GM18907 (cell line): ENCODE data around the gene PRAC2.

Experiments
- ATAC-seq: cut with Tn5 transposase; IDR thresholded peaks from one replicate; pipeline ENCODE4 v1.9.1; 2021; ENCODE audit warnings: mild to moderate bottlenecking, moderate library complexity; ENCODE audit not compliant: unreplicated experiment

The PRAC2 gene

DNA sequence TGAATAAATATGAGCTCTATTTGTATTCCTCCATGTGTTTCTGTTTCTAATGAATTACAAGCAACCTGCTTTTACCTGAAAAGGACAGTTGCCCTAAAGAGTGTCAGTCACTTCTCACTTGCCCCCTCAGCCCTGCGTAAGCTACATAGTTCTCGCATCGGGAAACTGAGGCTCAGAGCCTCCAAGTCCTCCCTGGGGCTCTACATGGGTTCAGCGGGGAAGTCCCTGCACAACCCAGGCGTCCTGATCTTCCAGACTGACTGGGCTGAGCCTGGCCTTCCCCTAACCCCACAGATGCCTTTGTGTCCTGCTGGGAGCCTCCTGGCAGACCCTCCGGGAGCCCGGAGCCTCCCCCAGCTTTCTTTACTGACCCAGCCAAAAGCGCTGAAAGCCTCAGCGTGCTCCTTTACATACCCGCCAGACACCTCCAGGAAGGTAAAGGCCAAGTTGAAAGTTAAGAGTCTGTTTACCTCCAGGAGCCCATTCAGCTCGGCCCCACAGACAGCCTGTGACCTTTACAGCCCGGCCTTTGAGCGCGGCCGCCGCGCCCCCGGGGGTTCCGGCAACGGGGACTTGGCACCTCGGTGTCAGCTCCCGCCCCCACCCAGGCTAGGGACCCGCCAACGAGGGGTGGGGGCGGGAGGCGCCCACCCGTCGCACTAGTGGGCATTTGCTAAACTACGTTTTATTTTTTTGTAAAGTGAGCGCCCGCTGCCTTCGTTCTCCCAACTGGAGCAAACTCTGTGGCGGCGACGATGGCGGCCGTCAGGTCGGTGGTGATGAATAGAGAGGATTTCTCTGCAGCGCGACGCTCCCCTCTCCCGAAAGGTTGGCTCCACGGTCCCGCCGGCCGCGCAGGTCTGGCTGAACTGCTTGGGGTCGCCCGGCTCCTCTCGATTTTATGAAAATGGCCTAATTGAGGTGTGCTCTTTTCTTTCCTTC lies 10.0 kb downstream of the PRAC2 start:
- ATAC-seq = no peak

DNA sequence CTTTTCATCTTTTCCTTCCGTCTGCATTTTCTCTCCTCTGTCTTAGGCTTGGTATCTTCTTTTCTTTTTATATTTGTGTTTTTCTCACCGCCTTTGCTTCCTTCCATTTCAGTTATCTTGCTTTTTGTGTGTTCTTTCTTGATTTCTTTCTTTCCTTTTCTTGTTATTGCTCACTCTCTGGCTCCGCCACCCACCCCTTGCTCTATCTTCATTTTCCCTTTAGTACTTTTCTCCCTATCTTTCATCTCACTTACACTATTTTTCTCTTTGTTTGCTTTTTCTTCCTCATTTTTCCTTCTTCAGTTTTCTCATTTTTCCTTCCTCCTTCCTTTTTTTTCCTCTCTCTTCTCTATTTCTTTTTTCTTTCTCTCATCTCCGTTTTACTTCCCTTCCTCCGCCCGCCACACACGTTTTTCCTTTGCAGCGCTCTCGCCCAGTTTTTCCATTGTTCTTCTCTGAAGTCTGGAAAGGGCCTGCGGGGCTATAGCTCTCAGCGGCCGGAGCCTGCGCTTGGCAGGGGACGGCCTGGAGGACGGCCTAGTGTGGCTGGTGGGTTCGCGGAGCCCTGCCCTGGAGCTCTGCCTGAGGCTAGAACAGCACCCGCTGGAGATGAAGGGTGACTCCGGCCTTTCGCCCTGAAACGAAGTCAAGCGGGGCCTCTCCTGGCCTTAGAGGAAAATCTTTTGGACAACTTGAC lies 10.8 kb downstream of the PRAC2 start:
- ATAC-seq = no peak

- no peak for ATAC-seq
These were observed 11.5 kb downstream of the PRAC2 start for GRCh38 chr17:48734333-48735061.

GRCh38 chr17:48735062-48735351 lies 12.0 kb downstream of the PRAC2 start:
- no peak for ATAC-seq

GRCh38 chr17:48737330-48738043 lies 14.5 kb downstream of the PRAC2 start:
- ATAC-seq = no peak

DNA sequence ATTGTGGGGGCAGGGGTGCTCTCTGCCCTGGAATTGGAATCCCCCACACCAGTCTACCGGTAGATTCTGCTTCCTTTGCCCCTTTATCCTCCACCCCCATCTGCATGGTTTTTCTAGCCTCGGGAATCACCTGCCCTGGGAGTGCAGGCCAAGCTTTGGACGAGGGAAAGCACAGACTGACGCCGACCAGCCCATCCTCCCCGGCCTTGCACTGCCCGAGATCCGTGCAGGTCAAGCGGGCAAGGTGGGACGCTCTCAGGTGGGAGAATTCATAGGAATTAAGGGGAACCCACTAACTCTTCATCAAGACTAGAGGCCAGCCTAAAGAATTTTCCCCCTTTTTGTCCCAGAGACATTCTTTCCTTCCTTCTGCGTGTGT lies 15.4 kb downstream of the PRAC2 start:
- no peak for ATAC-seq

- no peak for ATAC-seq
These were observed 16.0 kb downstream of the PRAC2 start for GRCh38 chr17:48738803-48739526.

GRCh38 chr17:48740537-48740936 lies 17.6 kb downstream of the PRAC2 start:
- ATAC-seq = no peak

GRCh38 chr17:48745381-48746275 lies 22.6 kb downstream of the PRAC2 start:
- ATAC-seq = no peak

DNA sequence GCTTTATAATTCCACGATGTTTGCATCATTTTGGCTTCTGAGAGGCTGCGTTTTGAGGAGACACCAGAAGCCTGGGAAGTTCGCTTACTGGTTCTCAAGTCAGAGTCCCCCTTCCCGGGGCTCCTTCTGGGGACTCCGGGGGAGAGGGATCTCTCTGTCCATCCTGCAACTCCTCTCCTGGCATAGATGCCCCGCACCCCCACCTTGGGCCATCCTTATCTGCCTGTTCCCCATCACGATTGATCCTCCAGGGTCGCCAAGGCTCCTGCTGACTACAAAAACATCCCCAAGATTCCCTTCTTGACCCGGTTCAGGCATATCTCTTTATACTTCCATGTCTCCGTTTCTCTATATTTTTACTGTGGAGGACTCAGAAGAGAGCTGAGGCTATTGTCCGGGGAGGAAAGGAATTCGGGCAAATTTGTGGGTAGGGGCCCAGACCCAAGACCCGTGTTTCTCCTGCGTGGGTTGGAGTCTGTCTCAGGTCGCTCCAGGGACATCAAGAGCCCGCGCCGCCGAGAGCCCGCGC lies 24.0 kb downstream of the PRAC2 start:
- ATAC-seq = no peak

- ATAC-seq = no peak
These were observed 24.7 kb downstream of the PRAC2 start for GRCh38 chr17:48747445-48748363.

- ATAC-seq = no peak
These were observed 26.0 kb downstream of the PRAC2 start for GRCh38 chr17:48748718-48749566.

DNA sequence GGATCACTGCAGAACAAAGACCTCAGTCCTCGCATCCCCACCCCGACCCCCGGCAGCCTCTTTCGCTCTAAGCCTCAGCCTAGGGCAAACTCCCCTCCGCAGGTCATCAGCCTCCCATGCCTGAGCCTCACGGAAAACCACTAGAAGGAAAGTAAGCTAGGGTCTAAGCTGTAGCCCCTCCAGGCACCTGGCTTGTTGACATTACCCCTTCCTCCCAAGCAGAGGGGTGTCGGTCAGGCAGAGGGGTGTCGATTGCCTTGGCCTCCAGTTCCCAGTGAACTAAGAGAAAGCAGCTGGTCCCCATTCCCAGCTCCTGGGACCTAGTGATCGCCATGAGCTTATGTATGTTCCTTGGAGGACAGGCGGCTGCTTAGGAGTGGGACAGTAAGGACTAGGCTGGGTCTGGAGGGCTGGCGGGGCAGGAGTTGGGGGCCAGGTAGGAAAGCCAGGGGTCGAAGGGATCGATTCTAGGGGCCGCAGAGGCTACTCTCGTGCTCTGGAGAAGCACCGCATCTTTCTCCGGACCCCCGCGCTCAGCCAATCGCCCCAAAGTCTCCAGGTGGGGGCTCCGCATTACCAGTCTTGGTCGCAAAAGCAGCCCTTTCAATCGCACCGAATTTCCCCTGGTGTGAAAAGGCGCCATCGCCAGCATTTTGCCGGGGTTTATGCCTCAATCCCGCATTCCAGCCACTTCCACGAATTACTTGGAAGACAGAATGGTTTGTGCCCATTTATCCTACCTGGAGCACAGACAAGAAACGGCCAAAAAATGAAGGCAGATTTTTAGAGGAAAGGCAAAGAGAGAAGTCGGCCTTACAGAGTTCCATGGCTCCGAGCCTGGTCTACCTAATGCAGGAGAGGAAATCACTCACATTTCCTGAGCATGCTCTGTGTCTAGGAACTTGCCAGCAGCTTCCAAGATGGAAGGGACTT lies 26.9 kb downstream of the PRAC2 start:
- ATAC-seq = no peak

DNA sequence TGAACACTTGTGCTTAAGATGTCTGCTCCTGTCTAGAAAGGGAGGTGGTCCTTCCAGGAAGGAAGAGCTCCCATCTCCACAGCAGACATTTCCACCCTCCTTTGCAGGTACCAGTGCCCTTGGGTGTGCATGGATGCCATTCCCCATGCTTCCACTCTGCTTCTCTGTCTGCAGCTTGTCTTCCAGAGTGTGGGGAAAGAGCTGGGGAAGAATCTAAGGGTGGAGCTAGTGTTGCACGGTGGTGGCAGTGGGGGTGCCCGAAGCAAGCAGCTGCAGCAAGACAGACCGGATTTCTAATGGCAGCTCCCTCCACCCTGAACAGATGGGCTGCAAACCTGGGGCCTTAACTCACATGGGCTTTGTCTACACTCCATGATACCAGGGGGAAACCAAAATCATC lies 28.2 kb downstream of the PRAC2 start:
- ATAC-seq = no peak

DNA sequence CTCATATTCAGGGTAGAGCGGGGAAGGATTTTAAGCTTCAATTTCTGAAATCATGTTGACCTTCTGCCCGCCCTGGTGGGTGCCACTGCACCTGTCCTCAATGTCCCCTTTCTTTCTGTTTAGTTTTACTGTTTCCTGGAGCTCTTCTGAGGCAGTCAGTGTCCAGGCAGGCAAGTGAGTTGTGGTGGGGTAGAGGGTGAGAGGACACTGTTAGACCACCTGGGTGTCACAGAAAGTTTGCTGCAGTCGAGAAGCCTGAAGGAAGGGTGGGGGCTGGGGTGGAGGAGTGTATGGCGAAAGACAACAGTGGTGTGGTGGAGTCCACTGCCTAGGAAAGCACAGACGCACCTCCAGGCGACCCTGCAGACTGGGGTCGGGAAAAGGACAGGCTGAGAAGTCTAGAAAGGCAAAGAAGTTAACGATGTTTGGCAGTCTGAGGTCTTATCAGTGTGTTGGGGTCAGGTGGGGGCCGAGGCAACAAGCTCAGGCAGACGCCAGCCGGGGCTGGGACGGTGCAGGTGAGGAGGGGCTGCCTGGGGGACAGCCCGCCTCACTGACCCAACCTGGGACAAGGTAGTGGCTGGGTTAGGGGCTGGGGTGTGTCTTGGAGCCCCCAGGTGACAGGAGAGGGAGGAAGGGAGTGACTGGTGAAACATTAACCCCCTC lies 28.9 kb downstream of the PRAC2 start:
- no peak for ATAC-seq
